Hindlimb muscle (tissue), 1 donor: ENCODE measurements around the gene CHST1. TPM values are rescaled to one million over a fixed set of nuclear protein-coding genes. Genes with fewer than 3 reads are reported as not detected.

ENCODE experiments used
- DNase-seq: peaks from one replicate; pipeline ENCODE4 v3.0.0-alpha.2; 2013
- polyA plus RNA-seq: library from polyadenylated mRNA; unstranded; fragments of 120-200 nt; gene quantifications from one replicate; pipeline ENCODE4 v1.2.1, GENCODE V29; 2013; ENCODE audit not compliant: insufficient read length

The CHST1 gene
- polyA plus RNA-seq, 1 donor, result 24.0 TPM

GRCh38 chr11:45659818-45660160, 5.6 kb downstream of the CHST1 start:
- DNase-seq, result no peak

- no peak for DNase-seq
Measured at GRCh38 chr11:45659031-45659817, 6.2 kb downstream of the CHST1 start.

- peak; percentile 88 for DNase-seq
Measured at GRCh38 chr11:45658292-45658991, 7.0 kb downstream of the CHST1 start.

GRCh38 chr11:45657496-45658260, 7.7 kb downstream of the CHST1 start:
- no peak for DNase-seq

- DNase-seq, result no peak
Measured at GRCh38 chr11:45655831-45656230, 9.6 kb downstream of the CHST1 start.

- DNase-seq, result peak; percentile 83
Measured at GRCh38 chr11:45655347-45655756, 10.1 kb downstream of the CHST1 start.

- DNase-seq, result no peak
Measured at GRCh38 chr11:45655012-45655283, 10.5 kb downstream of the CHST1 start.

- no peak for DNase-seq
Measured at GRCh38 chr11:45654231-45655011, 11.0 kb downstream of the CHST1 start.

- no peak for DNase-seq
Measured at GRCh38 chr11:45653277-45653676, 12.1 kb downstream of the CHST1 start.

- no peak for DNase-seq
Measured at GRCh38 chr11:45652781-45653180, 12.6 kb downstream of the CHST1 start.

GRCh38 chr11:45651841-45652749, 13.3 kb downstream of the CHST1 start:
- DNase-seq, result no peak

- no peak for DNase-seq
Measured at GRCh38 chr11:45651156-45651555, 14.3 kb downstream of the CHST1 start.

GRCh38 chr11:45650166-45651095, 15.0 kb downstream of the CHST1 start:
- DNase-seq, result no peak

GRCh38 chr11:45649544-45650165, 15.8 kb downstream of the CHST1 start:
- DNase-seq, result no peak

- DNase-seq, result no peak
Measured at GRCh38 chr11:45648931-45649330, 16.5 kb downstream of the CHST1 start.

GRCh38 chr11:45647786-45648185, 17.6 kb downstream of the CHST1 start:
- DNase-seq, result no peak

GRCh38 chr11:45647329-45647728, 18.1 kb downstream of the CHST1 start:
- DNase-seq, result no peak

GRCh38 chr11:45646275-45646927, 19.0 kb downstream of the CHST1 start:
- DNase-seq, result no peak
